ENCODE data around the gene PITPNC1. TPM values are rescaled to one million over a fixed set of nuclear protein-coding genes. Genes with fewer than 3 reads are reported as not detected.

The PITPNC1 gene
- polyA plus RNA-seq, 1 of the 3 experiments (the other 2 are of a cell fraction) = 18.4 TPM

- Histone ChIP-seq H4K20me1 (ENCODE audit: insufficient read depth) (no peaks in the 10 kb centered on the region), H3K9me3 (no peaks in the 10 kb centered on the region), H3K27ac (ENCODE audit: low read depth in 2 of 2, low read length in 1 of 2) (peak overlapping the region in 1 of 2 experiments; percentile 36; a peak in 1 of 4 replicates), H3K4me1 (ENCODE audit: control insufficient read depth in 1 of 2, insufficient read depth in 2 of 2, low read depth in 1 of 2, low read length in 1 of 2) (peaks cover 0 to 5% of the 10 kb centered on the region in 2 experiments; a peak in 1 of 4 replicates), H3K27me3 (ENCODE audit: insufficient read depth) (no peaks in the 10 kb centered on the region), H3K36me3 (replicated peaks in 1 of 2; ENCODE audit: control insufficient read depth in 1 of 2, insufficient read depth in 2 of 2, low read length in 1 of 2) (peaks cover 0 to 4% of the 10 kb centered on the region in 2 experiments), H3K9ac (no peak overlapping the region), H3K4me3 (ENCODE audit: low read depth in 2 of 2, low read length in 1 of 2) (no peak overlapping the region), H3F3A (replicated peaks; ENCODE audit: insufficient read depth) (no peaks in the 10 kb centered on the region), H3K4me2 (no peak overlapping the region), H2AFZ (ENCODE audit: low read depth) (no peak overlapping the region), H3K9me2 (no peaks in the 10 kb centered on the region), H3K79me2 (ENCODE audit: insufficient read depth) (no peaks in the 10 kb centered on the region)
- TF ChIP-seq ELF1 (IDR thresholded peaks at IDR 0.05) (no peak), NRF1 (IDR thresholded peaks at IDR 0.05; ENCODE audit: low read depth, low read length) (no peak), EP300 (IDR thresholded peaks at IDR 0.05; ENCODE audit: borderline replicate concordance in 1 of 2, low read depth in 1 of 2, low read length in 1 of 2) (no peak), CHD2 (IDR thresholded peaks at IDR 0.05; ENCODE audit: low read length, partially characterized antibody) (no peak), YY1 (IDR thresholded peaks at IDR 0.05; ENCODE audit: low read depth) (no peak), RFX5 (IDR thresholded peaks at IDR 0.05; ENCODE audit: low read length) (no peak), GABPA (IDR thresholded peaks at IDR 0.05; ENCODE audit: low read depth) (no peak), JUND (IDR thresholded peaks at IDR 0.05) (no peak), CTCF (IDR thresholded peaks at IDR 0.05) (no peak), FOXM1 (IDR thresholded peaks at IDR 0.05; ENCODE audit: low read depth) (no peak), TEAD4 (IDR thresholded peaks at IDR 0.05; ENCODE audit: borderline replicate concordance, insufficient read depth) (no peak)
- no peak for DNase-seq
- ChIA-PET POLR2A (interaction anchor here (0.6 to 1.2 kb wide), 2 partner anchors 17 to 30 kb away, joined by 3 to 4 read pairs; no protein-coding TSS in a partner anchor), CTCF (interaction anchor here (0.9 to 2.9 kb wide), 8 partner anchors 15 to 214 kb away, joined by 3 to 11 read pairs (median 4); no protein-coding TSS in a partner anchor)
- WGBS (ENCODE audit: low lambda C conversion rate) = 87% methylated on average over 9 of the region's 9 CpGs
Observed at GRCh38 chr17:67588326-67588725, 211.2 kb downstream of the PITPNC1 start.

GRCh38 chr17:67594115-67594880 is 217.2 kb downstream of the PITPNC1 start:
- peaks cover 0 to under 1% of the 10 kb centered on the region in 2 experiments; a peak in 1 of 4 replicates for H3K4me1 ChIP-seq (ENCODE audit: control insufficient read depth in 1 of 2, insufficient read depth in 2 of 2, low read depth in 1 of 2, low read length in 1 of 2)
- no peaks in the 10 kb centered on the region for H4K20me1 ChIP-seq (ENCODE audit: insufficient read depth)
- H3K9me2 ChIP-seq = no peaks in the 10 kb centered on the region
- H3K27ac ChIP-seq (ENCODE audit: low read depth in 2 of 2, low read length in 1 of 2) = no peak overlapping the region
- no peak overlapping the region for H3K4me2 ChIP-seq
- H3F3A ChIP-seq (replicated peaks; ENCODE audit: insufficient read depth) = no peaks in the 10 kb centered on the region
- POLR2A ChIA-PET = interaction anchor here (1.5 kb wide), 1 partner anchor 11 kb away, joined by 4 read pairs; no protein-coding TSS in a partner anchor
- no peaks in the 10 kb centered on the region for H3K27me3 ChIP-seq (ENCODE audit: insufficient read depth)
- H3K36me3 ChIP-seq (replicated peaks in 1 of 2; ENCODE audit: control insufficient read depth in 1 of 2, insufficient read depth in 2 of 2, low read length in 1 of 2) = peaks cover 0 to 4% of the 10 kb centered on the region in 2 experiments
- no peak overlapping the region for H2AFZ ChIP-seq (ENCODE audit: low read depth)
- H3K79me2 ChIP-seq (ENCODE audit: insufficient read depth) = no peaks in the 10 kb centered on the region
- DNase-seq = no peak
- TF ChIP-seq RFX5 (IDR thresholded peaks at IDR 0.05; ENCODE audit: low read length) (no peak), TAF1 (IDR thresholded peaks at IDR 0.05; ENCODE audit: borderline replicate concordance, low read depth, low read length) (no peak), SMC3 (IDR thresholded peaks at IDR 0.05; ENCODE audit: low read depth, low read length) (no peak), YY1 (IDR thresholded peaks at IDR 0.05; ENCODE audit: low read depth) (no peak), GABPA (IDR thresholded peaks at IDR 0.05; ENCODE audit: low read depth) (no peak), FOSL2 (IDR thresholded peaks at IDR 0.05; ENCODE audit: borderline replicate concordance, low read depth) (no peak), MXI1 (IDR thresholded peaks at IDR 0.05; ENCODE audit: low read depth, low read length) (no peak), CHD2 (IDR thresholded peaks at IDR 0.05; ENCODE audit: low read length, partially characterized antibody) (no peak), FOXM1 (IDR thresholded peaks at IDR 0.05; ENCODE audit: low read depth) (no peak), USF1 (IDR thresholded peaks at IDR 0.05; ENCODE audit: borderline replicate concordance, low read depth) (no peak), NFIC (IDR thresholded peaks at IDR 0.05; ENCODE audit: borderline replicate concordance) (no peak), SIN3A (IDR thresholded peaks at IDR 0.05; ENCODE audit: borderline replicate concordance, low read depth, low read length) (no peak), GATA2 (CRISPR knock-in tag; IDR thresholded peaks at IDR 0.05) (no peak), ELF1 (IDR thresholded peaks at IDR 0.05) (no peak), FOXJ3 (CRISPR knock-in tag; IDR thresholded peaks at IDR 0.05) (no peak)
- H3K9ac ChIP-seq = no peak overlapping the region
- H3K9me3 ChIP-seq = no peaks in the 10 kb centered on the region
- 86% methylated on average over 7 of the region's 7 CpGs for WGBS (ENCODE audit: low lambda C conversion rate)
- H3K4me3 ChIP-seq (ENCODE audit: low read depth in 2 of 2, low read length in 1 of 2) = no peak overlapping the region
- CTCF ChIA-PET = interaction anchor here (1.1 to 3.7 kb wide), 7 partner anchors 8 to 216 kb away, joined by 3 to 26 read pairs (median 9); no protein-coding TSS in a partner anchor
